Left lung (tissue), 10 donors: ENCODE measurements around the gene WWOX. TPM values are rescaled to one million over a fixed set of nuclear protein-coding genes. Genes with fewer than 3 reads are reported as not detected.

ENCODE experiments used
- ATAC-seq: fragments of 200-7000 bp; cut with Tn5 transposase; one replicate; pipeline ENCODE4 v1.9.1; 2020; ENCODE audit warnings: moderate library complexity
- DNase-seq, 4 donors: peaks; one replicate each; pipeline ENCODE4 v3.0.0-alpha.2; 2013 to 2020
- H3K27ac ChIP-seq, 2 donors: fragments of 200-600 bp; sonication (generic) in 1 of 2; one replicate each; pipeline versions ENCODE4 v1.5.0 to v1.8.0; 2020 to 2021
- H3K27me3 ChIP-seq, 2 donors: fragments of 200-600 bp; sonication (generic) in 1 of 2; one replicate each; pipeline versions ENCODE4 v1.5.0 to v1.8.0; 2020 to 2021
- H3K36me3 ChIP-seq, 2 donors: fragments of 200-600 bp; sonication (generic) in 1 of 2; one replicate each; pipeline versions ENCODE4 v1.5.0 to v1.8.0; 2020 to 2021
- H3K4me1 ChIP-seq, 2 donors: fragments of 200-600 bp; one replicate each; pipeline ENCODE4 v1.8.0; 2021
- H3K4me3 ChIP-seq, 2 donors: fragments of 200-600 bp; sonication (generic) in 1 of 2; one replicate each; pipeline versions ENCODE4 v1.5.0 to v1.8.0; 2020 to 2021; ENCODE audit warnings: mild to moderate bottlenecking in 1 of 2
- H3K9me3 ChIP-seq, 2 donors: fragments of 200-600 bp; sonication (generic) in 1 of 2; one replicate each; pipeline versions ENCODE4 v1.5.0 to v1.8.0; 2020 to 2021
- CTCF ChIP-seq, 2 donors: fragments of 200-600 bp; sonication (generic) in 1 of 2; IDR thresholded peaks; one replicate each; pipeline versions ENCODE4 v1.5.0 to v1.8.0; 2021; ENCODE audit warnings: antibody characterized with exemption in 2 of 2
- intact Hi-C, 2 donors: fragments of 100-400 bp; cut with DNase I; formaldehyde crosslinking; loops; one replicate each; pipeline versions ENCODE4 v1.11.2 to v1.14.2; 2022
- polyA plus RNA-seq, 6 donors: library from polyadenylated mRNA; unstranded; fragments of 120-200 nt; gene quantifications; one replicate each; pipeline ENCODE4 v1.2.1, GENCODE V29; 2013; ENCODE audit not compliant: insufficient read length in 6 of 6
- total RNA-seq, 2 donors: library from RNA; stranded (reverse); fragmentation: NEBNext Ultra II Directional; extraction: Animal tissue kit (Norgen Biotek cat#: 25700); gene quantifications; one replicate each; pipeline ENCODE4 v1.2.1, GENCODE V29; 2021
- donor health status: DM: no; HTN: yes; CAD: no.
- donor health status: DM: no; HTN: no; CAD: no.

Gene WWOX
- total and polyA plus RNA-seq, 8 donors = 17.2 to 40.3 (median 30.8) TPM

GRCh38 chr16:78522327-78522726, 422.9 kb downstream of the WWOX start:
- DNase-seq (no peak), ATAC-seq (no peak)
- H3K4me3 ChIP-seq = no peak overlapping the region
- no peaks in the 10 kb centered on the region for H3K27me3 ChIP-seq
- peaks cover 0 to 7% of the 10 kb centered on the region in 2 donors for H3K4me1 ChIP-seq
- TF ChIP-seq CTCF (IDR thresholded peaks at IDR 0.05) = no peak
- no peaks in the 10 kb centered on the region for H3K36me3 ChIP-seq
- no peaks in the 10 kb centered on the region for H3K9me3 ChIP-seq
- intact Hi-C loops = no loop called here
- H3K27ac ChIP-seq = no peak overlapping the region

- H3K36me3 ChIP-seq = no peaks in the 10 kb centered on the region
- DNase-seq (no peak), ATAC-seq (no peak)
- intact Hi-C loops = no loop called here
- H3K4me3 ChIP-seq = no peak overlapping the region
- no peak overlapping the region for H3K27ac ChIP-seq
- H3K4me1 ChIP-seq = peaks cover 0 to 7% of the 10 kb centered on the region in 2 donors
- no peak for TF ChIP-seq CTCF (IDR thresholded peaks at IDR 0.05)
- no peaks in the 10 kb centered on the region for H3K9me3 ChIP-seq
- no peaks in the 10 kb centered on the region for H3K27me3 ChIP-seq
Measured at GRCh38 chr16:78523212-78523985, 423.9 kb downstream of the WWOX start.

- TF ChIP-seq CTCF (IDR thresholded peaks at IDR 0.05) = no peak
- Histone ChIP-seq H3K27me3 (no peaks in the 10 kb centered on the region), H3K4me3 (no peak overlapping the region), H3K27ac (no peak overlapping the region), H3K36me3 (no peaks in the 10 kb centered on the region), H3K4me1 (peaks cover 0 to 7% of the 10 kb centered on the region in 2 donors), H3K9me3 (no peaks in the 10 kb centered on the region)
- DNase-seq (no peak), ATAC-seq (no peak)
- intact Hi-C loops = no loop called here
Measured at GRCh38 chr16:78524066-78524595, 424.7 kb downstream of the WWOX start.

- intact Hi-C loops = no loop called here
- TF ChIP-seq CTCF (IDR thresholded peaks at IDR 0.05) = no peak
- H3K27me3 ChIP-seq = no peaks in the 10 kb centered on the region
- DNase-seq = no peak
- H3K36me3 ChIP-seq = no peaks in the 10 kb centered on the region
- ATAC-seq = no peak
- H3K27ac ChIP-seq = no peak overlapping the region
- H3K4me3 ChIP-seq = no peak overlapping the region
- peaks cover 0 to under 1% of the 10 kb centered on the region in 2 donors for H3K4me1 ChIP-seq
- no peaks in the 10 kb centered on the region for H3K9me3 ChIP-seq
Measured at GRCh38 chr16:78528265-78528664, 428.8 kb downstream of the WWOX start.

GRCh38 chr16:78529881-78530280, 430.4 kb downstream of the WWOX start:
- no peak overlapping the region for H3K27ac ChIP-seq
- H3K4me1 ChIP-seq = no peaks in the 10 kb centered on the region
- no peak overlapping the region for H3K4me3 ChIP-seq
- H3K27me3 ChIP-seq = no peaks in the 10 kb centered on the region
- H3K36me3 ChIP-seq = no peaks in the 10 kb centered on the region
- DNase-seq (no peak), ATAC-seq (no peak)
- H3K9me3 ChIP-seq = no peaks in the 10 kb centered on the region
- TF ChIP-seq CTCF (IDR thresholded peaks at IDR 0.05) = no peak
- intact Hi-C loops = no loop called here
